Ovary (tissue), 3 donors: Measurements from ENCODE around the gene SLAIN2.

Source experiments
- POLR2A ChIP-seq: fragments of 450-650 bp; IDR thresholded peaks from one replicate; pipeline ENCODE4 v1.6.1; 2017; ENCODE audit warnings: antibody characterized with exemption, mild to moderate bottlenecking, moderate library complexity
- TF ChIP-seq, protein P1 (sequence below), 3 donors: fragments of 450-650 bp in 2 of 3; fragments of 200-600 bp in 1 of 3; IDR thresholded peaks; one replicate each; pipeline versions ENCODE4 v1.5.1 to v1.8.0; 2016 to 2022; ENCODE audit warnings: antibody characterized with exemption in 3 of 3, mild to moderate bottlenecking in 1 of 3
- donor health status: DM: no; HTN: no; CAD: no.

DNA sequence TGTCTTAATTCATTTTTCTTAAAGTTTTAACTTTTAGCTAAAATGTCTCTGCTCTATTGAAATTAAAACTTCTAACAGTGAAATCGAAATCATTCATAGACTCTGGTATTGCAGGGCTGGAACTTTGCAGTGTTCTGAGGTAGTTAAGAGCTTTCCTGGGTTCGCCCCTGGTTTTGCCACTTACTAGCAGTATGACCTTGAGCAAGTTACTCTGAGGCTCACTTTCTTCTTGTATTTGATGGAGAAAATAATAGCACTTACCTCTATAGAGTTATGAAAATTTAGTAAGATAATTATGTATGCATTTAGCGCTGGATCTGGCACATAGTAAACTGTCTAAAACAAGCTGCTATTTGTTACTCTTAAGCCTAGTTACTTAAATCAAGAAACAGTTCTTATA is 1.7 kb downstream of the SLAIN2 start:
- TF ChIP-seq, protein P1, sequence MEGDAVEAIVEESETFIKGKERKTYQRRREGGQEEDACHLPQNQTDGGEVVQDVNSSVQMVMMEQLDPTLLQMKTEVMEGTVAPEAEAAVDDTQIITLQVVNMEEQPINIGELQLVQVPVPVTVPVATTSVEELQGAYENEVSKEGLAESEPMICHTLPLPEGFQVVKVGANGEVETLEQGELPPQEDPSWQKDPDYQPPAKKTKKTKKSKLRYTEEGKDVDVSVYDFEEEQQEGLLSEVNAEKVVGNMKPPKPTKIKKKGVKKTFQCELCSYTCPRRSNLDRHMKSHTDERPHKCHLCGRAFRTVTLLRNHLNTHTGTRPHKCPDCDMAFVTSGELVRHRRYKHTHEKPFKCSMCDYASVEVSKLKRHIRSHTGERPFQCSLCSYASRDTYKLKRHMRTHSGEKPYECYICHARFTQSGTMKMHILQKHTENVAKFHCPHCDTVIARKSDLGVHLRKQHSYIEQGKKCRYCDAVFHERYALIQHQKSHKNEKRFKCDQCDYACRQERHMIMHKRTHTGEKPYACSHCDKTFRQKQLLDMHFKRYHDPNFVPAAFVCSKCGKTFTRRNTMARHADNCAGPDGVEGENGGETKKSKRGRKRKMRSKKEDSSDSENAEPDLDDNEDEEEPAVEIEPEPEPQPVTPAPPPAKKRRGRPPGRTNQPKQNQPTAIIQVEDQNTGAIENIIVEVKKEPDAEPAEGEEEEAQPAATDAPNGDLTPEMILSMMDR (IDR thresholded peaks at IDR 0.05): no peak
- no peak for TF ChIP-seq POLR2A
